IMR-90 (cell line): ENCODE data around the gene FBXO34.

ENCODE experiments used
- CEBPB ChIP-seq: IDR thresholded peaks from 2 replicates; pipeline ENCODE4 v1.6.1; 2012; ENCODE audit warnings: low read depth, low read length, improper control_type of control experiment
- CHD1 ChIP-seq: IDR thresholded peaks from 2 replicates; pipeline ENCODE4 v1.6.1; 2012; ENCODE audit warnings: low read depth, low read length, improper control_type of control experiment
- FOS ChIP-seq: fragments of 150-350 bp; IDR thresholded peaks from 2 replicates; pipeline ENCODE4 v1.6.1; 2016; ENCODE audit warnings: low read depth, low read length
- MXI1 ChIP-seq: IDR thresholded peaks from 2 replicates; pipeline ENCODE4 v1.6.1; 2012; ENCODE audit warnings: low read depth, mild to moderate bottlenecking, low read length, moderate library complexity, borderline replicate concordance
- NFE2L2 ChIP-seq: fragments of 150-350 bp; IDR thresholded peaks from 2 replicates; pipeline ENCODE4 v1.6.1; 2016; ENCODE audit warnings: low read depth, mild to moderate bottlenecking, low read length
- POLR2A ChIP-seq: IDR thresholded peaks from 2 replicates; pipeline ENCODE4 v1.6.1; 2012; ENCODE audit warnings: mild to moderate bottlenecking, low read depth, low read length
- RAD21 ChIP-seq: IDR thresholded peaks from 2 replicates; pipeline ENCODE4 v1.6.1; 2012; ENCODE audit warnings: low read length, improper control_type of control experiment
- TF ChIP-seq, protein P1 (sequence below): conservative IDR thresholded peaks from 2 replicates; pipeline ENCODE4 v1.5.1; 2012; ENCODE audit warnings: mild to moderate bottlenecking, low read depth, low read length, improper control_type of control experiment
- TF ChIP-seq, protein P2 (sequence below): fragments of 150-350 bp; IDR thresholded peaks from 2 replicates; pipeline ENCODE4 v1.6.1; 2016; ENCODE audit warnings: low read depth, mild to moderate bottlenecking, low read length, moderate library complexity, borderline replicate concordance

DNA sequence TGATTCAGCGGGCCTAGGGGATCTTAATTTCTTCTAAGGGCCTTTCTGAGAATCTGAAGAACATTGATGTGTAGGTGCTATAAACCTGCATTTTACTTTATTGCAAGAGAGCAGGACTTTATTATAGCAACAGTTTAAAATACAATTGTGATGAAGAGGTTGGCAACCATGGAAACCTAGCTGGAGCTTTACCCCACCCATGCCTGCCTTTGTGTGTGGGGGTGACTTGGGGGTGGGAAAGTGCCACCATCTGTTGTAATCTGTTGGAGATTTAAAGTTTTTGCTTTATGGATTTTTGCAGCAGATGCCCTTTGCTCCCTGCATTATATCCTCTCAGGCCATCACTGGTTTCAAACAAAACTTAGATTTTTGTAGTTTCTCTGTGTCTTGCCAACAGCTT lies 75.8 kb downstream of the FBXO34 start:
- TF ChIP-seq CHD1 (no peak), POLR2A (no peak), RAD21 (no peak), MXI1 (no peak), FOS (no peak), CEBPB (no peak), NFE2L2 (no peak)
- TF ChIP-seq, protein P1, sequence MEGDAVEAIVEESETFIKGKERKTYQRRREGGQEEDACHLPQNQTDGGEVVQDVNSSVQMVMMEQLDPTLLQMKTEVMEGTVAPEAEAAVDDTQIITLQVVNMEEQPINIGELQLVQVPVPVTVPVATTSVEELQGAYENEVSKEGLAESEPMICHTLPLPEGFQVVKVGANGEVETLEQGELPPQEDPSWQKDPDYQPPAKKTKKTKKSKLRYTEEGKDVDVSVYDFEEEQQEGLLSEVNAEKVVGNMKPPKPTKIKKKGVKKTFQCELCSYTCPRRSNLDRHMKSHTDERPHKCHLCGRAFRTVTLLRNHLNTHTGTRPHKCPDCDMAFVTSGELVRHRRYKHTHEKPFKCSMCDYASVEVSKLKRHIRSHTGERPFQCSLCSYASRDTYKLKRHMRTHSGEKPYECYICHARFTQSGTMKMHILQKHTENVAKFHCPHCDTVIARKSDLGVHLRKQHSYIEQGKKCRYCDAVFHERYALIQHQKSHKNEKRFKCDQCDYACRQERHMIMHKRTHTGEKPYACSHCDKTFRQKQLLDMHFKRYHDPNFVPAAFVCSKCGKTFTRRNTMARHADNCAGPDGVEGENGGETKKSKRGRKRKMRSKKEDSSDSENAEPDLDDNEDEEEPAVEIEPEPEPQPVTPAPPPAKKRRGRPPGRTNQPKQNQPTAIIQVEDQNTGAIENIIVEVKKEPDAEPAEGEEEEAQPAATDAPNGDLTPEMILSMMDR, result no peak
- TF ChIP-seq, protein P2, sequence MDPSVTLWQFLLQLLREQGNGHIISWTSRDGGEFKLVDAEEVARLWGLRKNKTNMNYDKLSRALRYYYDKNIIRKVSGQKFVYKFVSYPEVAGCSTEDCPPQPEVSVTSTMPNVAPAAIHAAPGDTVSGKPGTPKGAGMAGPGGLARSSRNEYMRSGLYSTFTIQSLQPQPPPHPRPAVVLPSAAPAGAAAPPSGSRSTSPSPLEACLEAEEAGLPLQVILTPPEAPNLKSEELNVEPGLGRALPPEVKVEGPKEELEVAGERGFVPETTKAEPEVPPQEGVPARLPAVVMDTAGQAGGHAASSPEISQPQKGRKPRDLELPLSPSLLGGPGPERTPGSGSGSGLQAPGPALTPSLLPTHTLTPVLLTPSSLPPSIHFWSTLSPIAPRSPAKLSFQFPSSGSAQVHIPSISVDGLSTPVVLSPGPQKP, result no peak
